ENCODE results near the gene CASK.
"Not testable (repeated sequence)": the region's sequence is repeated elsewhere in the genome, so short reads cannot be mapped to it uniquely, and the experiment has no call there.

The CASK gene

DNA sequence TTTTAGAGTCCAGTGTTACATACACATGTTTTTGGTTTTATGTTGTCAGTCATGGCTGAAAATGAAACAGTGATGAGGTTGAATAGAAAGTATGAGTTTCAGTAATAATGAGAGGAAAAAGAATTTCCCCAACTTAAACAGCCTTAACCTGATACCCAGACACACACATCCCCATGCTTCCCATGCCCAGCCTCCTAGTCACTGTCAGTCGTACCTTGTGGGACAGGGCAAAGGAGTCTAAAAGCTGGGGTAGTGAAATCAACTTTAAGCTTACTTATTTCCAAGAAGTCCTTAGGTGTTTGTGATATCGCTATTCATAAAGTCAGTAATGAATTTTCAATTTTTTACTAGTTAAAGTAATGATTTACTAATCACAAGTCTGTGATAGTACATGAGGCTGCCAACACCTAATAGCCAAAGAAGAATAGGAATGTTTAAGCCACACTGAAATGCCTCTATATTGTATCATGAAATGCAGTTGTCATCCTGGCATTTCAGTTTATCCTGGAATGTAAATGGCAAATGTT lies 258.9 kb downstream of the CASK start:
- DNase-seq (ENCODE audit: extremely low read depth, low read depth) = no peak
- TF ChIP-seq, protein P1, sequence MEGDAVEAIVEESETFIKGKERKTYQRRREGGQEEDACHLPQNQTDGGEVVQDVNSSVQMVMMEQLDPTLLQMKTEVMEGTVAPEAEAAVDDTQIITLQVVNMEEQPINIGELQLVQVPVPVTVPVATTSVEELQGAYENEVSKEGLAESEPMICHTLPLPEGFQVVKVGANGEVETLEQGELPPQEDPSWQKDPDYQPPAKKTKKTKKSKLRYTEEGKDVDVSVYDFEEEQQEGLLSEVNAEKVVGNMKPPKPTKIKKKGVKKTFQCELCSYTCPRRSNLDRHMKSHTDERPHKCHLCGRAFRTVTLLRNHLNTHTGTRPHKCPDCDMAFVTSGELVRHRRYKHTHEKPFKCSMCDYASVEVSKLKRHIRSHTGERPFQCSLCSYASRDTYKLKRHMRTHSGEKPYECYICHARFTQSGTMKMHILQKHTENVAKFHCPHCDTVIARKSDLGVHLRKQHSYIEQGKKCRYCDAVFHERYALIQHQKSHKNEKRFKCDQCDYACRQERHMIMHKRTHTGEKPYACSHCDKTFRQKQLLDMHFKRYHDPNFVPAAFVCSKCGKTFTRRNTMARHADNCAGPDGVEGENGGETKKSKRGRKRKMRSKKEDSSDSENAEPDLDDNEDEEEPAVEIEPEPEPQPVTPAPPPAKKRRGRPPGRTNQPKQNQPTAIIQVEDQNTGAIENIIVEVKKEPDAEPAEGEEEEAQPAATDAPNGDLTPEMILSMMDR (IDR thresholded peaks at IDR 0.05; ENCODE audit: low read depth, low read length) = no peak

- TF ChIP-seq, protein P1 (IDR thresholded peaks at IDR 0.05; ENCODE audit: low read depth, low read length) = no peak
- no peak for DNase-seq (ENCODE audit: extremely low read depth, low read depth)
Observed at GRCh38 chrX:41661366-41662095, 261.8 kb downstream of the CASK start.

GRCh38 chrX:41655631-41656030 lies 267.7 kb downstream of the CASK start:
- DNase-seq (ENCODE audit: extremely low read depth, low read depth) = no peak
- TF ChIP-seq, protein P1 (IDR thresholded peaks at IDR 0.05; ENCODE audit: low read depth, low read length) = no peak

GRCh38 chrX:41655101-41655500 lies 268.3 kb downstream of the CASK start:
- TF ChIP-seq, protein P1 (IDR thresholded peaks at IDR 0.05; ENCODE audit: low read depth, low read length) = no peak
- no peak for DNase-seq (ENCODE audit: extremely low read depth, low read depth)

- DNase-seq (ENCODE audit: extremely low read depth, low read depth) = no peak
- TF ChIP-seq, protein P1 (IDR thresholded peaks at IDR 0.05; ENCODE audit: low read depth, low read length) = no peak
Observed at GRCh38 chrX:41653125-41653524, 270.2 kb downstream of the CASK start.

- not testable (repeated sequence) for DNase-seq (ENCODE audit: extremely low read depth, low read depth)
Observed at GRCh38 chrX:41646201-41646600, 277.2 kb downstream of the CASK start.

DNA sequence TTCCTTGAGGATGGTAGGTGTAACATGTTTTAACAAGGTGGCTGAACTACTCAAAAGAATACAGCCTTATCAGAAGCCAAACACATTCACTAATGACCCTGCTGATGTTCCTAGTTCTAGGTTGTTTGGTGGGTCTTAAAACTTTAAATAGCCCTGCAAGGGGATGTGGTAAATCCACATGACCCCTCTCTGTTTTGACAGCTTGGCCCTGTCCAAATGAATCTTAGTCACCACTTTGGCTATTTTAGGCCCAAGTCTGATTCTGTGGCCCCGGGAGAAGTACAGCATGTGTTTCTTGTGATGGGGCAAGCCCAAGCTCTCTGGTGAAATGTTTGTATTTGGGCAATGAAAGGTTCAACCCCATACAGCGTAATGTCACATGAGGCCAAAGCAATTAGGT lies 289.1 kb downstream of the CASK start:
- DNase-seq (ENCODE audit: extremely low read depth, low read depth) = no peak
- TF ChIP-seq, protein P1 (IDR thresholded peaks at IDR 0.05; ENCODE audit: low read depth, low read length) = no peak

- DNase-seq (ENCODE audit: extremely low read depth, low read depth) = no peak
- TF ChIP-seq, protein P1 (IDR thresholded peaks at IDR 0.05; ENCODE audit: low read depth, low read length) = no peak
Observed at GRCh38 chrX:41630091-41630490, 293.3 kb downstream of the CASK start.

Measured in AG09319 (cell line).